ENCODE results near the gene TSPO2.

Gene TSPO2

GRCh38 chr6:41027241-41027640, 15.0 kb upstream of the TSPO2 start:
- no peak for DNase-seq

GRCh38 chr6:41027799-41028560, 14.3 kb upstream of the TSPO2 start:
- DNase-seq = peak in 55 of 58 donors; percentile 12 to 81 (median 51)

GRCh38 chr6:41028561-41029412, 13.5 kb upstream of the TSPO2 start:
- peak in 1 of 58 donors; percentile 34 for DNase-seq

DNA sequence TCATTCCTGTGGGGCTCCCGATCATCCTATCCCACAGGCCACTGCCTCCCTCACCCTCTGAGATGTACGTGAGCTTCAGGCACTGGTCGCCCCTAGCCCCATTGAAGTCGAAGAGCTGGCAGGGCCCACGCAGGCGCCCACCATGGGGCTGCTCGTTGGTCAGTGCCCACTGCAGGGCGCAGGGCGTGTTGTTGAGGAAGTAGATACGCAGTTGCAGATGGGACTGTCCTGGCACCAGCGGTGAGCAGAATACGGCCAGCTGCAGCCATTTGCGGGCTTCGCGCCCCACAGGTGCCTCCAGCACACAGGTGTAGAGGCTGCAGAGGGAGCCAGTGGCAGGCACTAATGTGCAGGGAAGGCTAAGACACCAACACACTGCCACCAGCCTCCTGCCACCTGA, 9.4 kb upstream of the TSPO2 start:
- DNase-seq = no peak

GRCh38 chr6:41033776-41034175, 8.5 kb upstream of the TSPO2 start:
- no peak for DNase-seq

DNA sequence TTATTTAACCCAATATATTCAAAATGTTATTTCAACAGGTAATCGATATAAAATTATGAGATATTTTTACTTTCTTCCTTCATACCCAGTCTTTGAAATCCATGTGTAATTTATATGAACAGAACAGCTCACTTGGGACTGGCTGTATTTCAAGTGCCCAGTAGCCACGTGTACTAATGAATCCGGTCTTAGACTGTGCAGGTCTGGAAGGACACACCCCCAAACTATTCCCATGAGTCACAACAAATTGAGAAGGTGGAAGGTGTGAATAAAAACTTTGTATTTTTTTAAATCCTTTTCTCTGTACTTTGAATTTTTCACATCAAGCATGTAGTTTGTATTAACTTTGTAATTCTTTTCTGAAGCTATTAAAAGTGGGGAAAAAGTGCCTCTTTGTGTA, 6.1 kb upstream of the TSPO2 start:
- DNase-seq = no peak

DNA sequence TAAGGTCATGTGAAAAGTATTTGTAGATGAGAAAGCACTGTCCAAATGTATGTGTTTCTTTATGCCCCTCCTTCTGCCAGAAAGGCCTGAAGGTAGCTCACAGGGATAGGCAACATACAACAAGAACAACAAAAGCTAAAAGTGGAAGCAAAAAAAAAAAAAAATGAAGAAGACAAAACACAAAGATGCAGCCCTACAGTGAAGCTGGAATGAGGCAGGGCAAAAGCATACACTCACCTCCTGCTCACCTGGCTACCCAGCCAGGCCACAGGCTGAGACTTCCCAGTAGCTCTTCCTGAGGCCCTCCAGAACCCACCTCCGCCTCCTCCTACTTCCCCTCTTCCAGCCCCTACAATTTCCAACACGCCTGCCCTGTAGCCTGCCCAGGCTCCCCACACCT, 5.7 kb upstream of the TSPO2 start:
- DNase-seq = no peak

GRCh38 chr6:41037107-41037900, 5.0 kb upstream of the TSPO2 start:
- peak in 17 of 58 donors; percentile 2 to 60 (median 11) for DNase-seq

DNA sequence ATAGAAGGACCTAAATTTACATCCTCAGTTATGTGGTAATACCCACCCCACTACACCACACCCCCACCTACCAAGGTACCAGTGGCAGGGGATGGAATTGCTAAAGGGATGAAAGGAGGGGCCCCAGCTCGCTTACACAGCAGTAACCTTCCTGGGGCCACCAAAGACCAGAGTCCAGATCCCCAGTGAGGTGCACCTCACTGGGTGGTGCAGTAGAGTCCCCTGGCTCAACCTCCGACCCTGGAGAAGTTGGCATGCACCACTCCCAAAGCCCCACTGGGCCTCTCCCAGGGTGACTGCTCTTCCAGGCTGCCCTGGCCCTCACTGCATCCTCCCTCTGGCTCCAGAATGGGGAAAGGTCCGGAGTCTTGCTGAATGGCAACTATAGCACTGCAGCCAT, 4.1 kb upstream of the TSPO2 start:
- DNase-seq = no peak

- no peak for DNase-seq
Measured at GRCh38 chr6:41039060-41039998, 2.9 kb upstream of the TSPO2 start, which contains the start of gene UNC5CL. Gene UNC5CL (minus strand): TSS chr6:41039221. CDS start chr6:41035074, 4,147 bp downstream.

DNA sequence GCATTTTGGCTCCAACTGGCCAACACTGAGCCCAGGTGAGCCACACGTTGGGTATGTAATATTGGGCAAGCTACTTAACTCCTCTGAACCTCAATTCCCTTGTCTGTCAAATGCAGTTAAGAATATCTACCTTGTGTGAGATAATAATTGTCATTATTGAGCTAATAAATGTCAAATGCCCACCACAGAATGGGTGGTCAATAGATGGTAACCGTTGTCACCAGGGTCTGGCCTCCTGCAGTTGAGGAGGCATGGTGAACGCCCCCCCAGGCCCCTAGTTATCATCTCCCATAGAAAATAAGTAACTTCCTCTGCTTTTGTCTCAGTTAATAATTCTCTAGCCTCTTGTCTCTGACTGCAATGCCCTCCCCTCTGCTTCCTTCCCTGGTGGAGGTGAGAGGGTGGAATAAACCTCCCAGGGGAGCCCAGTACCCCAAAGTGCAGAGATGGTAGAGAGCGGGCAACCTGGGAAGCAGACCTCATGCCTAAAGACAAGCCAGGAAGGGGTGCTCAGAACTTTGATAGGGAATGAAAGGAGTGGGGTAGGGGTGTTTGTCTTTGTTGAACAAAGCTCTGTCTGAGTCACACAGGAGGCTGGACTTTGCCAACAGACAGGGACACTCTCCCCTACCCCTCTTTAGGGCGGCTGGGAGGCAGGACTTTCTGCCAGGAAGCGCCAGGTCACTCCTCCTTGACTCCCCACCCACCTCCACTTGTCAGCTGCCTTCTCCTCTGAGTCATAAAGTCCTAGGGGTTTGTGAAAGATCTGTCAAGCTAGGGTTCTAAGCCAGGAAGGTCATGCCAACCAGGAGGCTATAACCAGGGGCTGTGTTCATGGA, 1.9 kb upstream of the TSPO2 start:
- DNase-seq = no peak

DNA sequence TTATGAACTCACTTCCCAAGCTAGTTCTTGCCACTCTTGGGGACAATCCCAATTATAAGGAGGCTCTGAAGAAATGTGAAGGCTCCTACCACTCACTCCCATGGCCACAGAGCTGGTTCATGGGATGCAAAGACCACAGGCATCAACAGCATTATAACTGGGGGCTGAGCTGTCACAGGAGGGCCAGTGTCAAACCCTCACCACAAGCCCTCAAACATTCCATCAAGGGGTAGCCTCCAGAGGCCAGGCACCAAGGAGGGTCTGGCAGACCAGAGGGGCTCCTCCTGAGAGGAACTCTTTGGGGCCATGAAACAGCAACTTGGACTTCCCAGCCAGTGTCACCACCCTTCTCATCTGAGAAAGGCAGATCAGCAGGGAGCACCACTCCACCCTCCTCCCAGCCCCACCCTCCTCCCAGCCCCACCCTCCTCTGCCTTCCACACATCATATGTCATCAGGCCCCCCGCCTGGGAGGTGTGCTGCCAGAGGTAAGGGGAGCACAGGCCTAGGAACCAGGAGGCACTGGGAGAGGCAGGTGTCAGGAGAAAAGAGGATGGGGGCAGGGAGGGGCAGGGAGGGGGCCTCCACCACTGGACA, 1.2 kb upstream of the TSPO2 start:
- no peak for DNase-seq

GRCh38 chr6:41043151-41043550, 884 bp downstream of the TSPO2 start:
- DNase-seq = no peak

- DNase-seq = no peak
Measured at GRCh38 chr6:41045664-41046063, 3.4 kb downstream of the TSPO2 start.

DNA sequence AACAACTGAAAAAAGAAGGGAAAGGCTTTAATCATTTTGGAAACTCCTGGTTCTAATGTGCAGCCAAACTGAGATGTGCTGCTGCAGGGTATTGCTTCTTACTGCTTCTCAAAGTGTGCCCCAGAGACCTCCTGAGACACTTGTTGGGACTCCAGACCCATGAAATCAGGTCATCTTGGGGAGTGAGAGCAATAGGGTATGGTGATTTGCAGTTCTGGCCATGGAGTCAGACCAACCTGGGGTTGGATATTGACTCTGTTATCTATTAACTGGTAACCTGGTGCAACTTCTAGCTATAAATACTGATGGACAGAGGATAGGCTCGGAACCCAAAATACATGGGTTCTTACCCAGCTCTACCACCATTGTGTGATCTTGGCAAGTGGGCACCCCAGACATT, 3.8 kb downstream of the TSPO2 start:
- no peak for DNase-seq

GRCh38 chr6:41047306-41047705, 5.0 kb downstream of the TSPO2 start:
- DNase-seq = no peak

DNA sequence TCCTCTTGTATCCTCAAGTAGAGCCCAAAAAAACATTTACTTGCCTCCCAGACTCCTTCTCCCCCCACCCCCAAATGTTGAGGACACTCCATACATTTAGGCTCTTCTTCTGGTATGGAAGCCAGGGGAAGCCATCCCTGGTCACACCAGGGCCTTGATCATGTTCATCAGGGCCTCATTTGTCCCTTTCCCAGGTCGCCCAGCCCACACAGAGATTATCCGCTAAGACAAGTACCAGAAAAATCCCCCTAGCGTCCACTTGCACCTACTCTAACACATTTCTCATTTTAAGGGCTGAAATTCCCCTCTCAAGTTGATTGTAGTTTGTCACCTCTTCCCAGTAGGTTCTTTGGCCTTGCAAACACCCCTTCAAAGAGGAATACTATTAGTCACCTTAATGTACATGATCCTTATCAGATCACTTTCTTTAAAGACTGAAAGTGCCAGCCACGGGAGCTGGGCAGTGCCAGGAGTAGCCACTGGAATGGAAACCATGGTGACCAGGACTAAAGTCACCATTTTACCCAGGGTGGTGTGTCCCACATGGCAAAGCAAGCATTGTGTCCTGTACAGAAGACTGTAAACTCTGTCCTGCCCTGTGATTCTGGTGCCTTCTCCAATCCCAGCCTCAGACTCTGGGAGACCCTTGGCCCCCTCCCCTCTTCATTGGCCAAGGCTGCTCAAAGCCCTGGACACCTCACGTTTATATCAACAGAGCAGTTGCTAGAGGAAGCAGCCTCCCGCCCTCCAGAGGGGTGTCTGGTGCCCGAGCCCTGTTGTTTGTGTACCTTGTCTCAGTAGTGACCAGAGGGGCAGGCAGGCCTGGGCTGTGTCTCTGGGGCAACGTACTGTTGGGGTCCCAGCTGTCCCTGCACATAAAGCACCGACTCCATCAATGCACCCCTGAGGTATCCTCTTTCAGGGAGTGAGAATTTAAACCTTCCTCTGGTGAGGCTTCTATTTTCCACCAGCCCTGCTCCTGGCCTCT, 5.8 kb downstream of the TSPO2 start:
- DNase-seq = no peak

- no peak for DNase-seq
Measured at GRCh38 chr6:41049521-41049920, 7.3 kb downstream of the TSPO2 start.
